Sigmoid colon (tissue), 3 donors: Measurements from ENCODE around the gene SLC36A2.

Source experiments
- POLR2A ChIP-seq, 2 donors: fragments of 450-650 bp; IDR thresholded peaks; one replicate each; pipeline ENCODE4 v1.6.1; 2016; ENCODE audit warnings: antibody characterized with exemption in 2 of 2, mild to moderate bottlenecking in 2 of 2, moderate library complexity in 2 of 2
- TF ChIP-seq, protein P1 (sequence below), 4 experiments: fragments of 450-650 bp in 3 of 4; fragments of 200-600 bp in 1 of 4; IDR thresholded peaks; one replicate each; pipeline ENCODE4 v1.5.1; 2016 to 2019; ENCODE audit warnings: antibody characterized with exemption in 4 of 4, mild to moderate bottlenecking in 3 of 4, moderate library complexity in 2 of 4

- no peak for TF ChIP-seq POLR2A (IDR thresholded peaks at IDR 0.05)
- TF ChIP-seq, protein P1, sequence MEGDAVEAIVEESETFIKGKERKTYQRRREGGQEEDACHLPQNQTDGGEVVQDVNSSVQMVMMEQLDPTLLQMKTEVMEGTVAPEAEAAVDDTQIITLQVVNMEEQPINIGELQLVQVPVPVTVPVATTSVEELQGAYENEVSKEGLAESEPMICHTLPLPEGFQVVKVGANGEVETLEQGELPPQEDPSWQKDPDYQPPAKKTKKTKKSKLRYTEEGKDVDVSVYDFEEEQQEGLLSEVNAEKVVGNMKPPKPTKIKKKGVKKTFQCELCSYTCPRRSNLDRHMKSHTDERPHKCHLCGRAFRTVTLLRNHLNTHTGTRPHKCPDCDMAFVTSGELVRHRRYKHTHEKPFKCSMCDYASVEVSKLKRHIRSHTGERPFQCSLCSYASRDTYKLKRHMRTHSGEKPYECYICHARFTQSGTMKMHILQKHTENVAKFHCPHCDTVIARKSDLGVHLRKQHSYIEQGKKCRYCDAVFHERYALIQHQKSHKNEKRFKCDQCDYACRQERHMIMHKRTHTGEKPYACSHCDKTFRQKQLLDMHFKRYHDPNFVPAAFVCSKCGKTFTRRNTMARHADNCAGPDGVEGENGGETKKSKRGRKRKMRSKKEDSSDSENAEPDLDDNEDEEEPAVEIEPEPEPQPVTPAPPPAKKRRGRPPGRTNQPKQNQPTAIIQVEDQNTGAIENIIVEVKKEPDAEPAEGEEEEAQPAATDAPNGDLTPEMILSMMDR (IDR thresholded peaks at IDR 0.05) = no peak
Measured at GRCh38 chr5:151383011-151383410, 35.7 kb upstream of the SLC36A2 start.
